IMR-90 (cell line): ENCODE results near the gene PPP1R12B.
"Not testable (repeated sequence)": the region's sequence is repeated elsewhere in the genome, so short reads cannot be mapped to it uniquely, and the experiment has no call there.

ENCODE experiments used
- BHLHE40 ChIP-seq: fragments of 150-350 bp; IDR thresholded peaks from 2 replicates; pipeline ENCODE4 v1.6.1; 2016; ENCODE audit warnings: mild to moderate bottlenecking, low read depth, low read length
- MXI1 ChIP-seq: IDR thresholded peaks from 2 replicates; pipeline ENCODE4 v1.6.1; 2012; ENCODE audit warnings: low read depth, mild to moderate bottlenecking, low read length, moderate library complexity, borderline replicate concordance
- POLR2A ChIP-seq: IDR thresholded peaks from 2 replicates; pipeline ENCODE4 v1.6.1; 2012; ENCODE audit warnings: mild to moderate bottlenecking, low read depth, low read length
- RCOR1 ChIP-seq: IDR thresholded peaks from 2 replicates; pipeline ENCODE4 v1.6.1; 2012; ENCODE audit warnings: mild to moderate bottlenecking, low read length, improper control_type of control experiment; ENCODE audit not compliant: insufficient replicate concordance
- SMC3 ChIP-seq: fragments of 150-350 bp; IDR thresholded peaks from 2 replicates; pipeline ENCODE4 v1.6.1; 2016; ENCODE audit warnings: low read depth, mild to moderate bottlenecking, antibody characterized with exemption, low read length, moderate library complexity
- TF ChIP-seq, protein P1 (sequence below): conservative IDR thresholded peaks from 2 replicates; pipeline ENCODE4 v1.5.1; 2012; ENCODE audit warnings: mild to moderate bottlenecking, low read depth, low read length, improper control_type of control experiment

DNA sequence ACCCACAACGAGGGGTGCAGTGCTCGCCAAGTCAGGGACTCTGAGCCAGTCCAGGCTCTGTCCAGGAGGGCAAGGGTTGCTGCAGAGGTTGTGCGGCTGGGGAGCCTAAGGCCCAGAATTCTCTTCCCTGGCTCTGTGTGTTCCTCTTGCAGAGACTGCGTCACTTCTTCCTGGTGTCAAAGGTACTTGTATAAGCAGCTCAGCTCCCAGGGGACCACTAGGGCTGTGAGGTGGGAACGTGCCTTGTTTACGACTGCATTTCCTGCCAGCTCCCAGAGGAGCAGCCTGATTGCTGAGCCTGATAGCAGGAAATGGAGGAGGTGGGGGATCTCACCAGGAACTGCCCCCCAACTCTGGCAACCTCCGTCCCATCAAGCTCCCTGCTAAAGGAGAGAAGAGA, 278.5 kb downstream of the PPP1R12B start:
- TF ChIP-seq, protein P1, sequence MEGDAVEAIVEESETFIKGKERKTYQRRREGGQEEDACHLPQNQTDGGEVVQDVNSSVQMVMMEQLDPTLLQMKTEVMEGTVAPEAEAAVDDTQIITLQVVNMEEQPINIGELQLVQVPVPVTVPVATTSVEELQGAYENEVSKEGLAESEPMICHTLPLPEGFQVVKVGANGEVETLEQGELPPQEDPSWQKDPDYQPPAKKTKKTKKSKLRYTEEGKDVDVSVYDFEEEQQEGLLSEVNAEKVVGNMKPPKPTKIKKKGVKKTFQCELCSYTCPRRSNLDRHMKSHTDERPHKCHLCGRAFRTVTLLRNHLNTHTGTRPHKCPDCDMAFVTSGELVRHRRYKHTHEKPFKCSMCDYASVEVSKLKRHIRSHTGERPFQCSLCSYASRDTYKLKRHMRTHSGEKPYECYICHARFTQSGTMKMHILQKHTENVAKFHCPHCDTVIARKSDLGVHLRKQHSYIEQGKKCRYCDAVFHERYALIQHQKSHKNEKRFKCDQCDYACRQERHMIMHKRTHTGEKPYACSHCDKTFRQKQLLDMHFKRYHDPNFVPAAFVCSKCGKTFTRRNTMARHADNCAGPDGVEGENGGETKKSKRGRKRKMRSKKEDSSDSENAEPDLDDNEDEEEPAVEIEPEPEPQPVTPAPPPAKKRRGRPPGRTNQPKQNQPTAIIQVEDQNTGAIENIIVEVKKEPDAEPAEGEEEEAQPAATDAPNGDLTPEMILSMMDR = not testable (repeated sequence)
- TF ChIP-seq POLR2A, SMC3, BHLHE40, RCOR1, MXI1: not testable (repeated sequence)
